Esophagus muscularis mucosa (tissue), 4 donors: Measurements from ENCODE around the gene TRIM27. TPM values are rescaled to one million over a fixed set of nuclear protein-coding genes. Genes with fewer than 3 reads are reported as not detected.

Source experiments
- DNase-seq: peaks from one replicate; pipeline ENCODE4 v3.0.0-alpha.2; 2017; ENCODE audit errors: extremely low spot score
- H3K27ac ChIP-seq, 4 donors: fragments of 200-600 bp; sonication (generic); replicated peaks in 1 of 4; 1 replicate in 3 of 4; 2 replicates in 1 of 4; pipeline ENCODE4 v1.5.1; 2016 to 2019; ENCODE audit warnings: mild to moderate bottlenecking in 1 of 4
- H3K27me3 ChIP-seq, 4 donors: fragments of 200-600 bp; sonication (generic); one replicate each; pipeline versions ENCODE4 v1.5.1 to v1.6.0; 2016 to 2019
- H3K36me3 ChIP-seq, 4 donors: fragments of 200-600 bp; sonication (generic); one replicate each; pipeline ENCODE4 v1.5.1; 2016 to 2019
- H3K4me1 ChIP-seq, 4 donors: fragments of 200-600 bp; sonication (generic); one replicate each; pipeline ENCODE4 v1.5.1; 2016 to 2019
- H3K4me3 ChIP-seq, 4 donors: fragments of 200-600 bp; sonication (generic); 1 replicate in 2 of 4; 2 replicates in 2 of 4; pipeline ENCODE4 v1.5.1; 2016 to 2019; ENCODE audit warnings: mild to moderate bottlenecking in 4 of 4, moderate library complexity in 1 of 4
- H3K9me3 ChIP-seq, 4 donors: fragments of 200-600 bp; sonication (generic); 1 replicate in 3 of 4; 2 replicates in 1 of 4; pipeline ENCODE4 v1.5.1; 2016 to 2019
- CTCF ChIP-seq, 3 experiments: fragments of 200-600 bp in 2 of 3; fragments of 450-650 bp in 1 of 3; sonication (generic) in 2 of 3; IDR thresholded peaks; one replicate each; pipeline ENCODE4 v1.5.1; 2017 to 2019; ENCODE audit warnings: antibody characterized with exemption in 3 of 3, mild to moderate bottlenecking in 2 of 3, moderate library complexity in 1 of 3
- EP300 ChIP-seq: sonication (generic); formaldehyde crosslinking; IDR thresholded peaks from one replicate; pipeline ENCODE4 v1.6.1; 2017; ENCODE audit warnings: antibody characterized with exemption
- POLR2A ChIP-seq: fragments of 450-650 bp; IDR thresholded peaks from one replicate; pipeline ENCODE4 v1.6.1; 2017; ENCODE audit warnings: antibody characterized with exemption, moderate library complexity, mild to moderate bottlenecking, low read depth
- POLR2AphosphoS5 ChIP-seq, 2 donors: sonication (generic); formaldehyde crosslinking; IDR thresholded peaks; one replicate each; pipeline ENCODE4 v1.6.1; 2017; ENCODE audit warnings: antibody characterized with exemption in 2 of 2
- WGBS: methylation state at CpG from one replicate; pipeline ENCODE4 v1.1.5; 2018; 5-methylcytosine and 5-hydroxymethylcytosine counted together
- intact Hi-C: fragments of 100-400 bp; cut with DNase I; formaldehyde crosslinking; loops from one replicate; pipeline ENCODE4 v1.15.1; 2023
- total RNA-seq, 4 donors: library from RNA; depleted of rRNA; stranded (reverse); fragments of >200 nt; gene quantifications; one replicate each; pipeline versions ENCODE4 v1.1.0 to v1.2.1, GENCODE V29; 2016

Gene TRIM27
- total RNA-seq, 4 donors from 2014 or later, result 31.1 to 42.2 (median 36.0) TPM

GRCh38 chr6:28945349-28945748, 21.6 kb upstream of the TRIM27 start:
- intact Hi-C loops, result loop anchor here (2.0 kb wide), 1 partner anchor 35 kb away; no protein-coding TSS in a partner anchor
- H3K27me3 ChIP-seq, result no peaks in the 10 kb centered on the region
- H3K36me3 ChIP-seq, result no peaks in the 10 kb centered on the region
- no peaks in the 10 kb centered on the region for H3K9me3 ChIP-seq
- H3K4me3 ChIP-seq, result no peak overlapping the region
- H3K4me1 ChIP-seq, result peaks cover 8 to 33% (median 28%) of the 10 kb centered on the region in 4 donors
- no peak overlapping the region for H3K27ac ChIP-seq
- 94% methylated on average over 3 of the region's 3 CpGs for WGBS
- no peak for TF ChIP-seq CTCF (IDR thresholded peaks at IDR 0.05)
- DNase-seq, result peak; percentile 62

GRCh38 chr6:28944412-28944865, 20.7 kb upstream of the TRIM27 start:
- peak overlapping the region; percentile 51 to 62 (median 56) for H3K4me3 ChIP-seq
- no peak for DNase-seq

DNA sequence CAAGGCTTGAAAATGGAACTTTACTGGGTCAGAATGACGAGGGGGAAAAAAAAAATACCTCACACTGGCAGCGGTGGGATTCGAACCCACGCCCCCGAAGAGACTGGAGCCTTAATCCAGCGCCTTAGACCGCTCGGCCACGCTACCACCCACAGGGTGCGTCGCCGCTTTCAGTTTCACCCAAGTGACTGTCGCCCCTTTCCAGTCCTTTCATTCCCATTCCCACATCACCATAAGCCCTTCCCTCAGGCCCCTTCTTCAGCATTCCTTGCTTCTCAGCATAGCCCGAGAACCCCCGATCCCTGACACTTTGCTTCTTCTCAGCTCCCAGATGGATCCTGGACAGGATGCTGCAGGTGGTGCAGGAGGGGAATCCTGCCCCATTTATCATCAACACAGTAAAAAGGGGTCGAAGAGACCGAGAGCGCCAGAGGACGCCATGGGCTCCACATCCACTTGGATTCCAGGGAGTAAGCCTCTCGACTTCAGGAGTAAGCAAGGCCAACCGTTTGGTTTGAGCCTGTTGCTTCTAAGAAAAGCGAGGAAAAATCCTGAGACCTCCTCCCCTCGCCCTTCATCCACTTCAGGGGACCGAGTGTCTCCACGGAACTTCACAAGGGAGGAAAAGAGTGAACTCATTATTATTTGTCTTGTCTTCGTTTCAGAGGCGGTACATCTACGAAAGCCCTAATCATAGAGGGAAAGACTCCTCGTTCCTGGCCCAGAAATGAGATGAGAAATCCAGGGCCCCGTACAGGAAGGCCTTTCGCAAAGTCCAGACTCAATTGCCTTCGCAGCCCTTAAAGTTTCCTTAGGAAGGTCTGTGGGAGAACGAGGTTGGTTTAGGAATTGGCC, 20.0 kb upstream of the TRIM27 start:
- Histone ChIP-seq H3K9me3 (no peaks in the 10 kb centered on the region), H3K4me1 (peaks cover 8 to 38% (median 35%) of the 10 kb centered on the region in 4 donors), H3K27me3 (no peaks in the 10 kb centered on the region), H3K36me3 (no peaks in the 10 kb centered on the region), H3K27ac (peak overlapping the region; percentile 76 to 83 (median 80)), H3K4me3 (peak overlapping the region; percentile 51 to 62 (median 56))
- intact Hi-C loops, result loop anchor here (2.0 to 5.0 kb wide), 4 partner anchors 37 to 106 kb away; no protein-coding TSS in a partner anchor
- TF ChIP-seq CTCF (IDR thresholded peaks at IDR 0.05), result no peak
- no peak for TF ChIP-seq EP300
- TF ChIP-seq POLR2AphosphoS5 (IDR thresholded peaks at IDR 0.05), result no peak
- no peak for TF ChIP-seq POLR2A
- DNase-seq, result peak; percentile 82
- WGBS, result 6% methylated on average over 33 of the region's 33 CpGs

More at GRCh38 chr6:28944412-28944865, 20.7 kb upstream of the TRIM27 start:
- no peak for TF ChIP-seq EP300
- peak in 1 of 2 donors; percentile 55 for TF ChIP-seq POLR2AphosphoS5 (IDR thresholded peaks at IDR 0.05)
- 6% methylated on average over 12 of the region's 12 CpGs for WGBS
- Histone ChIP-seq H3K27me3 (no peaks in the 10 kb centered on the region), H3K36me3 (no peaks in the 10 kb centered on the region), H3K27ac (peak overlapping the region; percentile 76 to 83 (median 80)), H3K9me3 (no peaks in the 10 kb centered on the region), H3K4me1 (peaks cover 8 to 37% (median 35%) of the 10 kb centered on the region in 4 donors)
- intact Hi-C loops, result loop anchor here (2.0 to 5.0 kb wide), 4 partner anchors 36 to 107 kb away; no protein-coding TSS in a partner anchor

DNA sequence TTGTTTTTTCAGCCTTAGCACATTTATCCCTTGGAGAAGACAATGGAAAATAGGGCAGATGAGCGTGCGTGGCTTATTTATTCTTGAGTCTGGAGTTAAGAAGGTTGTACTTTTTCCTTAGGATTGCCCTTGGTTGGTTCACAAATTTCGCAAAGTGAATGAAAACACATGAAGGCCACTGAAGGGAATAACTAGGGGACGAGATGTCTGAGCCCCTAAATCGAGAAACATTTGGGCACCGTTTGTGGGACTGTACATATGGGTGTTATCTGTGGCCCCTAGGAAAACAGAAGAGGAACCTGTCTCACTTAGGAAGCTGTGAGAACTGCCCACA, 19.4 kb upstream of the TRIM27 start:
- Histone ChIP-seq H3K9me3 (no peaks in the 10 kb centered on the region), H3K27ac (no peak overlapping the region), H3K27me3 (no peaks in the 10 kb centered on the region), H3K4me3 (peak overlapping the region; percentile 51 to 62 (median 56)), H3K4me1 (peaks cover 8 to 38% (median 35%) of the 10 kb centered on the region in 4 donors), H3K36me3 (no peaks in the 10 kb centered on the region)
- intact Hi-C loops, result loop anchor here (5.0 kb wide), 3 partner anchors 46 to 106 kb away; no protein-coding TSS in a partner anchor
- WGBS, result 44% methylated on average over 6 of the region's 6 CpGs
- TF ChIP-seq POLR2A, result no peak
- no peak for DNase-seq

DNA sequence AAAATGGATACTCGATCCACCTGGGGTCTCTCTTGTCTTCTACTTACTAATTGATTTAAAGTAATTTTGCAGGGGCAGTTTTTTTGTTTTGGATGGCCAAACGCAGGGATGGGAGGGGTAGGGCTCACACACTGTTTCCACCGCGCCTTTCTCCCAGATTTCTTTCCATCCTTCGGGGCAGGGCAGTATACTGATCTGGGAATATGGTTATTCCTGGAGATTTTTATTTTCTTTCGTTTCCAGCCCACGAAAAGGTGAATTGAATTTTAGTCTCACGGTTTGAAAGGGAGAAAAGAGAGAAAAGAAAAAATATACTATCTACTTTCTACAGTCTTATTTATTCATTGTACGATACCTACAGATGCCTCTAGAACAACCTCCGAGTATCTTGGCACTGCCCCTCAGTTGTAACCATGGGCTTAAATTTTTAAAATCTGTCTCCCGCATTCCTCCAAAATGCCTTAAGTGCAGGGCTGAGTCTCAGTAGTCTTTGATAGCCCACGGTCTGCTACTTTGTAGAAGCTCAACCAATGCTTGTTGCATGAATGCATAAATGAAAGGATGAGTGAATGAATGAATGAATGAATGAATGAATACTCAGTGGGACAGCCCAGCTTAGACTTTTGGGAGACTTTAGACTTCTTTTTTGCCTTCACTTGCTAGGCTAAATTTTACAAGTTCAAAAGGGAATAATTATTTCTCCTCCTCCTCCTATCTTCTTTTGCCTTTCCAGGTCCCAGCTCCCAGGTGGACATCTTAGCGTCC, 18.1 kb upstream of the TRIM27 start:
- H3K4me1 ChIP-seq, result peaks cover 8 to 38% (median 35%) of the 10 kb centered on the region in 4 donors
- no peak for DNase-seq
- 14% methylated on average over 13 of the region's 13 CpGs for WGBS
- peak overlapping the region; percentile 76 to 86 (median 82) for H3K27ac ChIP-seq
- no peak for TF ChIP-seq EP300
- no peak for TF ChIP-seq POLR2A
- TF ChIP-seq POLR2AphosphoS5 (IDR thresholded peaks at IDR 0.05), result no peak
- TF ChIP-seq CTCF (IDR thresholded peaks at IDR 0.05), result no peak
- H3K36me3 ChIP-seq, result no peaks in the 10 kb centered on the region
- no peaks in the 10 kb centered on the region for H3K9me3 ChIP-seq
- no peaks in the 10 kb centered on the region for H3K27me3 ChIP-seq
- peak overlapping the region; percentile 59 to 71 (median 62) for H3K4me3 ChIP-seq
- intact Hi-C loops, result loop anchor here (5.0 kb wide), 3 partner anchors 45 to 105 kb away; no protein-coding TSS in a partner anchor
